Kasumi-1 (cell line): ENCODE results near the gene SMIM35.

Experiments
- DNase-seq, 2 experiments: peaks; one replicate each; lab custom pipeline; 2025; lab: John Stamatoyannopoulos, UW

SMIM35 gene

DNA sequence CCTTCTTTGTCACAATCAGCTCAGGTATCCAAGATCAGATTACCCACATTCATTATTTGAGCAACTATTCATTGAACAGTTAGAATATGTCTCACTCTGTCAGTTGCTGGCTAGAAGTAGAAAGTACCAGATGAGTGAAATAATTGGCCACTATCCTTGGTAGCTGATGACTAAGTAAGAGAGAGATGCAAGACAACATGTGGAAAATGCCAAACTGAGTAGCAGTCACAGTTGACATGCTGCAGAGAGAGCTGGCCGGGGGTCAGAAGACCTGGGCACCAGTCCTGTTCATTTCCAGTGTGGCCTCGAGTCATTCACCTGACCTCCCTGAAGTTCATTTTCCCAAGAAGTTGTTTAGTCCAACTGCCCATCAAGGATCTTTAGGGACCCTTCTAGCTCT lies 22.5 kb upstream of the SMIM35 start:
- no peak for DNase-seq

DNA sequence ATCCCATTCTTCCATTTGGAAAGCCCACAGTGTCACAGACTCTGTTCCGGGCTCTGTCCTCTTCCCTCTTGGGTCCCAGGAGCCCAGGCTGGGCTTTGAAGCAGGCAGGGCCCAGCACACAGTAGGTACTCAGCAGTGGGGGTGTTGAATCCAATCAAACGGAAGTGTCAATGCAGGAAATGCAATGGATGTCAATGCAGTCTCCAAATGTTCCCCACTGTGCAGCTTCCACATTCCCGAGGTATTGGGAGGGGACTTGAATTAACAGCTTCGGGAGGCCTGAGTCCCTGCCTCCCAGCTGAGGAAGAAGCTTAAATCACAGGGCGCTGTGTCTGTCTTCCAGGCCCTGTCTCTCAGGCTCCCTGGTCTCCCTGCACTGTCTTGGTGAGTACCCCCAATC lies 21.8 kb upstream of the SMIM35 start:
- DNase-seq = no peak

DNA sequence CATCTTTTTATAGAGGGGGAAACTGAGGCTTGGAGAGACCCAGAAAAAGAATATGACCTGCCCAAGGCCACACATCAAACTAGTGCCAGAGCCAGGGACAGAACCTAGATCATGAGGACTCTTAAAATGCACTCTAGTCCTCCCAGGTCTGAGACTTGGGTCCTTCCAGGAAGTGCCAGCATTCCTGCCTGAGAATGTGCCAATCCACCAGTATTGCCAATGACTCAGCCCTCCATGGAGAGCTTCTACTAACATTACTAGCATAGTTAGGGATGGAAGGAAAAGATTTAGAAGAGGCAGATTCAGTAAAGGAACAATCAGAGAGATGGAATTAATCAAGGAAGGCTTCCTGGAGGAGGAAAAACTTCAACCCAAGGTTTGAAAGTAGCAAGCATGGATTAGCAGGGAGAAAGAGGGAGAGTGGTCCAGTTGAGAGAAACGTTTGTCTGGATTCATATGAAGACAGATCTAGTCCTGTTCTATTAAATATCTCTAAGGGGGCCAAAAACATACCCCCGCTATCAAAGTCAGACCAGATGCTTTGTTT lies 20.1 kb upstream of the SMIM35 start:
- no peak for DNase-seq

DNA sequence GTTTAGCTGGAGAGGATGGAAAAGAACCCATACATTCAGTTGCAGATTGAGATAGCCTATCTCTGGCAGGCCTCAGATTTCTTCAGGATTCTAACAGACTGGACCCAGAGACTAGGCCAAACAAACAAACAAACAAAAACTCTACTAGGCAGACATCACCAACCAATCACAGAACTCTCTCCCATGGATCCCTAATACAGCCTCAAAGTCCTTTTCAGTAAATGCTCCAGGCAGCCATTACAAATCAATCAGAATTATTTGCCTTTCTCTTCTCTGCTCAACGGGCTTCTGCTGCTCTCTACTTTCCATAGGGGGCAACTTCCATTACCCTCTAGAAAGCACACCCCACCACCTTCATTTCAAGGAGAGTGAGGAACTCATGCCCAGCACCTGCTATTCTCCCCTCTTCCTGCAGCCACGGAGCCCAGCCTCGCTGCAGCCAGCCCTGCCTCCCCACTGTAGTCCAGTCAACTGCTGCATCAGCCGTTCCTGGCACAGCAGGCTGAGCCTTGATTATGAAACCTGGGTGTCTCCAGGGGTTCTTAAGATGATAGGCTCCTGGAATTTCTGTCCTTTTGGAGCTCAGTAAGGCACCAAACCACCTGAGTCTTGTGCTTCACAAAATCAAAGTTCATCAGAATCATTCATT lies 19.0 kb upstream of the SMIM35 start:
- DNase-seq = no peak

DNA sequence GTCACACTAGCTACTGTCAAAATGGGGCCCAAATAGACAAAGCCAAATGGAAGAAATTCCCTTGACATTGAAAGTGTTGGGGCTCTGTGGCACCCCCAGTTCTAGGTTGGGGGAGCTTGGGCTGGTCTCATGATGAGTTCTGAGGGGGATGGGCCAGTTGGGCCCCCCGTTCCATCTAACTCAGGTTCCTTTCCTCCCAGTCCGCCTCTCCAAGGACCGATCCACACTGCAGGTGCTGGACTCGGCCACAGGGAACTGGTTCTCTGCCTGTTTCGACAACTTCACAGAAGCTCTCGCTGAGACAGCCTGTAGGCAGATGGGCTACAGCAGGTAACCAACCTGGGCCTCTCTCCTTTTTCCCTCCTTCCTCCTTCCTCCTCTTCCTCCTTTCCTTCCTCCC lies 17.7 kb upstream of the SMIM35 start:
- no peak for DNase-seq

DNA sequence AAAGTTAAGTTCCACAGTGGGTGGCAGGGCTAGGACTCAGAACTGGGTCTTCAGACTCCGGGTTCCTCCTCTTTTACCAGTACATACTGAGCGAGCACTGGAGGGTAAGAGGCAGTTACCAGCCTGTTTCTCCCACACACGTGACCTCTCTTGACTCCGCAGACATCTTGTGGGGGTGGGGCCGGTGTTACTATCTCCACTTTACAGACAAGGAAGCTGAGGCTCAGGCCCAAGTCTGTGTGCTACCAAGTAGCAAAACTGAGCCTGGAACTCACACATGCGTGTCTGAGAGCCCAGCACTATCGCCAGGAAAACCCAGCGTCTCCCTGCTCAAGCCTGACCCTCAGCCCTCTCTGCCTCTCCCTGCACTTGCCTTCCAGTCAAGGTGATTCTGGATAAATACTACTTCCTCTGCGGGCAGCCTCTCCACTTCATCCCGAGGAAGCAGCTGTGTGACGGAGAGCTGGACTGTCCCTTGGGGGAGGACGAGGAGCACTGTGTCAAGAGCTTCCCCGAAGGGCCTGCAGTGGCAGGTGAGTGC lies 16.0 kb upstream of the SMIM35 start:
- no peak for DNase-seq

DNA sequence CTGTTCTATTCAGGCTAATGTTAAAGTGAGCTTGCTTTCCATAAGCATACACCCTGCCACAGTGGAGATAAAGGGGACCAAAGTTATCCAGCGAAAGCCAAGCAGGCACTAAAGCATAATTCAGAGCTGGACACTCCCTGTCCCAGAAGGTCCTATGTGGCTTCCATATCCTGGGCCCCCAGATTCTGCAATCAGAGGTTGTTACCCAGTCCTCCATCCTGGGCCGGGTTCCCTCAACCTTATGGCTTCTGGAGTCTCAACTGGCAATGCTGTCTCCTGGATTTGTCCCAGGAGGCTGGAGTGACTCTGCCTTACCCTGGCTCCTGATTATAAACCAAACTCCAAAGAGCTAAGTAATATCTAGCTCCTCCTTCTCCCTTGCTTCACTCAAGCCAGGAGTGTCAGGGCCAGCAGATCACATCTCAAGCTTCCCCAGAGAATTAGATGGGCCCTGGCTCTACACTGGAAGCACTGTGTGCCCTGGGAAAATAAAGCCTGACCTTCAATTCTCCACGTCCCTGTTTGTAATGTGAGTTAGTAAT lies 14.0 kb upstream of the SMIM35 start:
- DNase-seq = no peak

DNA sequence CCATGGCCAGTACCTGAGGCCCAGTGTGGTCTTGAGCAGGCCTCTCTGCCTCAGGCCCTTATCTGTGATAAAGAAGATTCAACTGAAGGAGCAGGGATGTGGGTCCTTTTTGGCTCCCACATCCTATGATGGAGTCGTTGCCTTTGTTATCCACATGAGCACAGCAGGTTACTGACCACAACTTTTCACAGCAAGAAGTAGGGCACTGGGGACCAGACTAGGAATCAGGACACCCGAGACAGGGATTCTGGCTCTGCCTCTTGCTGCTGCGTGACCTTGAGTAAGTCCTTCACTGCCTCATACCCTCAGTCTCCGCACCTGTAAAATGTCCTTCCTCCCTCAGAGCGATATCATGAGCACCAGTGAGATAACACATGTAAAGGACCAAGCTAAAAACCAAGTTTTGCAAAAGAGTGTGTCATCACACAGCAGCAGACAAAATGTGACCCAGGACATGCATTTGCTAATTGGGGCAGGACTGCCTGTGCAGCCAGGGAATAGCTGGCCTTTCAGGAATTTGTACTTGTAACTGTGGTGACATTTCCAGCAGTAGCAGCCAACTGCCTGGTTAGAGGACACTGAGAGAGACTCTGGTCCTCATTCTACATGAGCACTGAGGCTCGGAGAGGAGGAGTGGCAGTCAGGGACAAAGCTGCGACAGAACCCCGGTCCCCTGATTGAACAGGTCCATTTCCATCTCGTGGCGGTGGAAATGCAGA lies 13.2 kb upstream of the SMIM35 start:
- DNase-seq = no peak

DNA sequence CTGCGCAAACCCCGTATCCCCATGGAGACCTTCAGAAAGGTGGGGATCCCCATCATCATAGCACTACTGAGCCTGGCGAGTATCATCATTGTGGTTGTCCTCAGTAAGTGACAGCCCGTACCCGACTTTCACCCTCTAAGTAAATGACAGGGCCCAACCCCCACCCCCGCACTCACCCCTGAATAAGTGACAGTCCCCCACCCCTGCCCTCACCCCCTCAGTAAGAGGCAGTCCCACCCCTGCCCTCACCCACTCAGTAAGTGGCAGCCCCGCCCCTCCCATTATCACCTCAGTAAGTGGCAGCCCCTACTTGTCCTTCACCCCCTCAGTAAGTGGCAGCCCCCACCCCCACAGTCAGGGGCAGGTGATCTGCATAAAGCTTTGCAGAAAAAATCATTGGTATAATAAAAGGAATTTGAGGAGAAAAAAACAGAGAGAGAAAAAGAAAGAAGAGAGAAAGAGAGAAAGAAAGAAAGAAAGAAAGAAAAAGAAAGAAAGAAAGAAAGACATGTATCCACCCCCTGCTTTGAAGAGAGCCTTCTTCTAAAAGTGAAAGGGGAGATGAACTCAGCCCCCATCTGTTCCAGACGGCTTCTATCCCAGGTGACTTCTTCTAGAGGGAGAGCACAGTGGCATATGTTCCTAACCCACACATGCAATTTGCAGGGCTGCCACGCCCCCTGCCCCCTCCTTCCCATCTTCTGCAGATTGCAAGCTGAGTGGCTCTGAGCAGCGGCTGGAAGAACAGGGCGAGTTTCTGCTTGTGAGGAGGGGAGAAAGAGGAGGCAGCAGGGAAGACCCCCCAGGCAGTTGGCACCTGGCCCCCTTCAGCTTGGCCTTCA lies 12.5 kb upstream of the SMIM35 start:
- no peak for DNase-seq

DNA sequence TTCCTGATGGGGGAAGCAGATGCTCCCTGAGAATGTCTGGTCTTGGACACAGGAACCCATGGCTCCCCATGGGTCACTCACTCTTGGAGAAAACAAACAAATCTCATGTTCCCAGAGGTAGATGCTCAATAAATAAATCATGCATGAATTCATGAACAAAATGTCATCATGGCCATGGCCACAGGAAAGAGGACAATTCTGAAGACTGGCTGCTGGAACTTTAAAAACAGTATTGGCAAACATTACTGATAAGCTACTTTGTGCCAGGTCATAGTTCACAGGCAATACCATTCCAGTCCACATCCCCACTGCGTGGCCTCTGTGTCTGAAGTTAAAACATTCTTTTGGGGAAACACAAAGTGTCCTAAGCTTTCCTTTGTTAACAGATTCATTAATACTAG lies 9.2 kb upstream of the SMIM35 start:
- no peak for DNase-seq

DNA sequence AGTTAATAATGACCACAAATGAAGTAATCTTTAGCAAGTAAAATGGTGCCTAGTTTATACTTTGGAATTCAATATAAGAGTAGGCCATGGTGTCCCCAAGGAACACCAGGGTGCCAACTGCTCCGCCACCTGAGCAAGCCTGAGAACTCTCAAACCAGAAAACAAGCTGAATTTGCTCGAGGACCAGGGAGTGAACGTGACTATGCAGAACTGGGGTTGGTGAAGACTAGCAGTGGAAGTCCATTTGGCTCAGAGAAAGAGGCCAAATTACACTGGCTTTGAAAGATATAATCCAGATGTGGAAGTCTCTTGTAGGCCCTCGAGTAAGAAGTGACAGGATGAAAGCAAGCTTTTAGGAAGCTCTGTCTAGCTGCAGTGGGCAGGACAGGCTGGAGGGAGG lies 8.7 kb upstream of the SMIM35 start:
- peak in 1 of 2 experiments; percentile 20 for DNase-seq

DNA sequence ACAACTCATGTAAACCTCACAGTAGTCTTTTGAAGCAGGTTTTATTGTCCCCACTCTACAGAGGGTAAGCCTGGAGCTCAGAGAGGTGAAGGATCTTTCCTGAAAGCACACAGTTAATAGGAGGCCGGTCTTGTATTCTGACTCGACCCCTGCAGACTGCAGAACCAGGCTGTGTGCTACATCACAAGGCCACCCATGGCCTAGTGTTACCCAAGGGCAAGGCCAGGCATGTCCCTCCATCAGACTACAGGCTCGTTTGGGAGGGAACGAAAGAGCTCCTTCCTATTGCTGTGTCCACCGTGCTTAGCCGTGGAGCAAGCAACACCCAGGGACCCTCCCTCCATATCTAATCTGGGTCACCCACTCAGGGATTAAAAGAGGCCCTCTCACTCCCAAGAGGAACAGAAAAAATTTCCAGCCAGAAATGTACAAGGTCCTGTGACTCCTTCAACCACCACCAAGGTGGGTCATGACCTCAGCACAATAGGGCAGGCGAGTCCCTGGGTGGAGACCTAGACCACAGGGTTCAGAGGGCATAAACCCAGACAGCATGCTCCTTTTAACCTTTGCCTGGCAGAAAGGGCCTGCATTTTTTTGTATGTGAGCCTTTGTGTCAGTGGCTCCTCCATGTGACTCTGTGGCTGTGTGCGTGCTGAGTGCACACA lies 6.3 kb upstream of the SMIM35 start:
- no peak for DNase-seq

DNA sequence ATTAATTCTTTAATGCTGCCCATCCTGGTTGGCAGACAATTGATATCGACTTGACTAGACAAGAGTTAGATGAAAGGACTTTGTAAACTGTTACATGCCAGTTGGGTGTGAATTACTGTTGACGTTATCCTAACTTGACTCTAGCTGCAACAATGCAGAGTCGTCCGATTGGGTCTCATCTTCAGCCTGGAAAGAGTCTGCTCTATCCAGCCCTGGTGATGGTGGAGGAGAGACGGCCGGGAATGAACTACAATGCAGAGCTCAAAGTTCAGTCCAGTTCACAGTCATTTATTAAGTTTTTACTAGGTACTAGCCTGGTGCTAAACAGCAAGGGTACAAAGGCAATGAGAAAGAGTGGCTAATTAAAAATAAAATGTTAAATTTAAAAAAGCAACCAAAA lies 4.9 kb upstream of the SMIM35 start:
- DNase-seq = no peak

DNA sequence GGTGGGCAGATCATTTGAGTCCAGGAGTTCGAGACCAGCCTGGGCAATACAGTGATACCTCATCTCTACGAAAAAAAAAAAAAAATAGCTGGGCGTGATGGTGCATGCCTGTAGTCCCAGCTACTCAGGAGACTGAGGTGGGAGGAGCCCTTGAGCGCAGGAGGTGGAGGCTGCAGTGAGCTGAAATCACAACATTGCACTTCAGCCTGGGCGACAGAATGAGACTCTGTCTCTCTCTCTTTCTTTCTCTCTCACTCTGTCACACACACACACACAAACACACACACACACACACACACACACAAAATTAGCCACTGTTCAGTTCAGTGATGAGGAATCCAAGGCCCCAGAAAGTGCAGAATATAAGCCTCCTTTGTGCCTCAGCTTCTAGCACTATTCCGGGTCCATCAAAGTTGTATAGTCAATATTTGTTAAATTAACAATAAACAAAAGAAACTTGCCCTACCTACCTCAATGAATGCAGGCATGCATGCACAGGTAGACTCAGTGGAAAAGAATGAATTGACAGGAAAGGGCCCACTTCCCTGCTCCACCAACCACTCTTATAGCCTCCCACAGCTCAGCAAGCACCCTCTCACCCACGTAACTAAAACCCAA lies 3.9 kb upstream of the SMIM35 start:
- no peak for DNase-seq

DNA sequence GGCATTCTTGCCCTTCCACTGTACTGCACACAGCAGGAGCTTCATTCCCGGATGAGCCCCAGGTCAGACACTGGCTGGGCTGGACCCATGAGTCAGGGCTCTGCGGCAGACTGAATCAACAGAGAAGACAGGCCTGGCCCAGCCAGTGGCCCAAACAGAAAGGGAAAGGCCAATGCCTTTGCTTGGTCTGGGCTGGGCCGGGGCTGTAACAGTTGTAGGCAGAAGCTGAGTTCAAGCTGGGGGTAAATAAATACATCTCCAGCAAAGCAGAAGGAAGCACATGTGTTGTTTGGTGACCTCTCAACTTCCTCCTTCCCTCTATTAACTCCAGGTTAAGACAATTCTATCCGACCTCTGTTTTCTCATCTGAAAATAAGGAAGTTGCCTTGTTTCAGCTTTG lies 1.8 kb upstream of the SMIM35 start:
- DNase-seq = peak; percentile 97 to 98

DNA sequence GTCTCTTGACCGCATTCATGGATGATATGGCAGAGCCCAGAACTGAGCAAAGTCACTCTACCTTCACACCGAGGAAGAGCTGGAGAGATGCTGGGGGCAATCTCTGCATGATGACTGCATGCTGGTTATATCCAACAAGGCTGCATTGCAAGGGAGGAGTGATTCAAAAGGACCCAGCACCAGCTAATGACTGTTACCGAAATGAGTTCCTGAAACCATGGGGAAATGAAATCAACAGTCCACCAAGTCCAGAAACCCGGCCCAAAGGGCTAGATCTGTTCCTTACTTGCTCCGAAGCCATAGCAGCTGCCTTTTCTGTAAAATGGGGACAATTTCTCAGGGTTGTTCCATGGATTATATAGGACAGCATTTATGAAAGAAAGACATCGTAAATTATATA lies 1.2 kb upstream of the SMIM35 start:
- no peak for DNase-seq

DNA sequence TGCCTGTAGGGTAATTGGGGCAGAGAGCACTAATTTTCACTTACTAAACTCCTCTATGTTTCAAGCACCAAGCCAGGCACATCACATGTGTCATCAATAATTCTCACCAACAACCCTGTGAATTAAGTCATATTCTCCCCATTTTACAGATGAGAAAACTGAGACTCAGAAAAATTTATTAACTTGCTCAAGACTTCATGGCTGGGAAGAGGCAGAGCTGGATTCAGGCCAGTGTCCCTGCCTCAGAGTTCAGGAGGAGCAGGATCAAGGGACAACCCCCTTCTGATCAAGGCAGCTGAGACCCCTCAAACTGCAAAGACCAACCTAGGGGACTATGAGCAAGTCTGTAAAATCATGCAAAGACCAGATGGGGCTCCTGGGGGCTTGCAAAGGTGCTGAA lies 2.1 kb downstream of the SMIM35 start:
- no peak for DNase-seq

DNA sequence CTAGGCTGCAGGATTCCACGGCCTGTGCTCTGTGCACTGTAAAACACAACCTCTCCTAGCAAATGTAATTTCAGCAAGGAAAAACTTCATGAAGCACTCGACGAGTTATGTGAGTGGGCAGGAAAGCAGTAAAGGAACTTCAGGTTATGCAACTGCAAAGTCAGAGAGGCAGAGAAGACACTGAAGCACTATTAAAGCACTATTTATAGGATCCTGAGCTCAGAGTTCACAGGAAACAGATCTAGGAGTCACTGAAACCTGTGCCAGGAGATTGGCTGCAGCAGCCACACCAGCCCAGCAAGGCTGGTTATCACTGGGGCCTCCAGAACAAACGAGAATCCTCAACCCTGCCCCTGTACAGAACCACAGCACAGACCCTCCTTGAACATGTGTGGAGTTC lies 2.5 kb downstream of the SMIM35 start:
- peak; percentile 98 to 99 for DNase-seq

DNA sequence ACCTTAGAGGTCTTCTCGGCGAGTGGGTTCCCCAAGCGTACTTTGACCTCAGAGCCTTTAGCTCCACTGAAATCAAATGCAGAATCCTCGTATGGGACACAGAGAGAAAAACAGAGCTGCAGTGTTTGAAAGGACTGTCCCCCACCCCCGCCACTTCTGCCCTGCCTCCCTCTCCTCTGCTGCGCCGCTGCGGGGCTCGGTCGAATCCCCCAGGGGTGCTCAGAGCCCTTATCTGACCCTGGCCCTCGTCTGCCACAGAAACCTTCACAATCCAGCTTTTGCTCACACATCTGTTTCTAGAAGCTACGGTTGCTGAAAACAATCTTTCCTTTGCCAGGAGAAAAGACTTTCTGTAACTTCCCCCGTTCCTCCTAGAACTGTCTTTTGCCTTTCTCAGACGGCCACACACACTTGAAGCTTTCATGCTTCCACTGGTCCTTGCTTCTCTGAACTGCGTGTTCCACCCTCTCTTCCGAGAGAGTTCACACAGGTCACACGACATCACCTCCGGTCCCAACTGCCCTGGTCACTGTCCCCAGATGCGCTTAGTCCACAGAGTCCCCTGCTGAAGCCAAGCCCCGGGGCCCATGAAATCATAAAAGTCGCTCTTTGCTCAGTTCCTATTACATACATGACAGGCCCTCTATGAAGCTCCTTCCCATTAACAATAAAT lies 3.7 kb downstream of the SMIM35 start:
- no peak for DNase-seq

DNA sequence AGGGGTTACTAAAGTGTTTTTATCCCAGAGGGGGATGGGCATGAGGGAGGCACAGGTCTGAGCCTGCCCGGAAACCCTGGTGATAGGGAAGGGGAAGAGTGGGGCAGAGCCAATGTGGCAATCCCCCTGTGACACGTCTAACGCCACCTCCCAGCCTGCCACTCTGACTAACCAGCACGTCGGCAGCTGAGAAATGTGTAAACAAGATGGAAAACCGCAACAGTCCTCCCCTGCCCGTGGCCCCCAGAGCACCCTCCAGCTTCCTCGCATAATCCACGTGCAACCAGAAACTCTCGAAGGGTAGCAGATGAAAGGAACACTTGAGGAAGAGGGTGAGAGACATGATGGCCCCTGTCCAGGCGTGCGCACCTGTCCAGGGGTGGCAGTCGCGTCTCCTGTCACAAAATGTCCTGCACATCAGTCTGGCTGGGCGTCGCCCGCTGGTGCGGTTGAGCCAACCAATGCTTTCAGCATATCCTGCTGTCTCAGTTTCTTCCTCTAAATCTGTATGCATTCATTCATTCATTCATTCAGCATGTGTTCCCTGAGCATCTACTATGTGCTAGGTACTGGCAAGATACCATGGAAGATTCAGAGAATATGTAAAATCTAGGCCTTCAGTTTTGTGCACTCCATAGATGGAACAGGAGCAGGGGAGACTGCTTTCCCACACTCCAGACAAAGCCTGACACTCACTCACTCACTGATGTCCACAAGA lies 5.4 kb downstream of the SMIM35 start:
- no peak for DNase-seq
